Progenitor cell of endocrine pancreas (in vitro differentiated cells): Measurements from ENCODE around the gene TNFRSF1B. TPM values are rescaled to one million over a fixed set of nuclear protein-coding genes. Genes with fewer than 3 reads are reported as not detected.

Experiments
- DNase-seq: peaks from one replicate; pipeline ENCODE4 v3.0.0; 2021; ENCODE audit warnings: low spot score; ENCODE audit not compliant: unreplicated experiment
- H3K27ac Mint-ChIP-seq: 2 replicates; pipeline ENCODE4 v1.8.0; 2021; ENCODE audit warnings: mild to moderate bottlenecking, moderate library complexity, mixed read lengths
- H3K27me3 Mint-ChIP-seq: 2 replicates; pipeline ENCODE4 v1.8.0; 2021; ENCODE audit warnings: mixed read lengths
- H3K36me3 Mint-ChIP-seq: 2 replicates; pipeline ENCODE4 v1.8.0; 2022; ENCODE audit warnings: mixed read lengths; ENCODE audit not compliant: insufficient read depth
- H3K4me1 Mint-ChIP-seq: 2 replicates; pipeline ENCODE4 v1.8.0; 2021; ENCODE audit warnings: low read depth, mixed read lengths
- H3K4me3 Mint-ChIP-seq: 2 replicates; pipeline ENCODE4 v1.8.0; 2021; ENCODE audit warnings: low read depth, mild to moderate bottlenecking, moderate library complexity, mixed read lengths
- H3K9me3 Mint-ChIP-seq: 2 replicates; pipeline ENCODE4 v1.8.0; 2021; ENCODE audit warnings: low read depth, mixed read lengths
- CTCF ChIP-seq: fragments of 200-600 bp; sonication (generic); IDR thresholded peaks from one replicate; pipeline ENCODE4 v1.5.0; 2021; ENCODE audit warnings: antibody characterized with exemption, mild to moderate bottlenecking; ENCODE audit not compliant: unreplicated experiment
- total RNA-seq: library from RNA; stranded (reverse); gene quantifications from 2 replicates; pipeline ENCODE4 v1.2.1, GENCODE V29; 2021

Gene TNFRSF1B
- total RNA-seq, 1 donor from 2014 or later = not detected

- peaks cover 3% of the 10 kb centered on the region for H3K4me1 Mint-ChIP-seq
- H3K36me3 Mint-ChIP-seq = no peaks in the 10 kb centered on the region
- no peak for DNase-seq
- H3K9me3 Mint-ChIP-seq = peaks cover 2% of the 10 kb centered on the region
- TF ChIP-seq CTCF = no peak
- peaks cover 6% of the 10 kb centered on the region for H3K27me3 Mint-ChIP-seq
- H3K27ac Mint-ChIP-seq = no peak overlapping the region
- no peak overlapping the region for H3K4me3 Mint-ChIP-seq
Observed at GRCh38 chr1:12145616-12146342, 21.0 kb upstream of the TNFRSF1B start.

GRCh38 chr1:12146343-12147112 is 20.3 kb upstream of the TNFRSF1B start:
- TF ChIP-seq CTCF = no peak
- Mint-ChIP-seq H3K27ac (no peak overlapping the region), H3K9me3 (peaks cover 2% of the 10 kb centered on the region)

DNA sequence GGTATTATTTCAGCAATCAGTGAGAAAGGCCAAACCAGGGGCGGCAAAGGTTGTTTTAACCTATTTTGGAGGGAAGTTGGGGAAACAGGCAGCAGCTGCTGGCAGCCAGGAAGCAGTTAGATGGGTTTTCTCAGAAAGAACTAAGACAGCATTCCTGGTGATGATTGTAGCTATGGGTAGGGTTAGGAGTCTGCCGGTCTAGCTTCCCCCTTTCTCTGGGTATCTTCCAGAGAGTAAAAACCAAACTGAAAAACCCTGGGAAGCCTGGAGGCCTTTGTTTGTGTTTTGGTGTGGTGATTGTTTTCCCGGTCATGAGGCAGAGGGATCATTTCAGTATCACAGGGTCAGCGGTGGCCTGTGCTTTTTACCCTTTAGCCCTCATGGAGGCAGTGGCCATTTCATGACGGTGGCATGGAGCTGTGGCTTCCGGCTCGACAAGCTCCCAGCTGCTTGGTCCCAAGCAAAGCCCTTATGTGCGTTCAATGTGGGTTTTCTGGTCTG is 19.5 kb upstream of the TNFRSF1B start:
- no peak overlapping the region for H3K4me3 Mint-ChIP-seq
- no peak for TF ChIP-seq CTCF
- H3K27me3 Mint-ChIP-seq = peaks cover 15% of the 10 kb centered on the region
- no peaks in the 10 kb centered on the region for H3K36me3 Mint-ChIP-seq
- peaks cover 2% of the 10 kb centered on the region for H3K9me3 Mint-ChIP-seq
- H3K27ac Mint-ChIP-seq = no peak overlapping the region
- H3K4me1 Mint-ChIP-seq = peaks cover 3% of the 10 kb centered on the region
- DNase-seq = no peak

More at GRCh38 chr1:12146343-12147112, 20.3 kb upstream of the TNFRSF1B start:
- Mint-ChIP-seq H3K27me3 (peaks cover 10% of the 10 kb centered on the region), H3K4me3 (no peak overlapping the region), H3K4me1 (peaks cover 3% of the 10 kb centered on the region), H3K36me3 (no peaks in the 10 kb centered on the region)
- DNase-seq = no peak

DNA sequence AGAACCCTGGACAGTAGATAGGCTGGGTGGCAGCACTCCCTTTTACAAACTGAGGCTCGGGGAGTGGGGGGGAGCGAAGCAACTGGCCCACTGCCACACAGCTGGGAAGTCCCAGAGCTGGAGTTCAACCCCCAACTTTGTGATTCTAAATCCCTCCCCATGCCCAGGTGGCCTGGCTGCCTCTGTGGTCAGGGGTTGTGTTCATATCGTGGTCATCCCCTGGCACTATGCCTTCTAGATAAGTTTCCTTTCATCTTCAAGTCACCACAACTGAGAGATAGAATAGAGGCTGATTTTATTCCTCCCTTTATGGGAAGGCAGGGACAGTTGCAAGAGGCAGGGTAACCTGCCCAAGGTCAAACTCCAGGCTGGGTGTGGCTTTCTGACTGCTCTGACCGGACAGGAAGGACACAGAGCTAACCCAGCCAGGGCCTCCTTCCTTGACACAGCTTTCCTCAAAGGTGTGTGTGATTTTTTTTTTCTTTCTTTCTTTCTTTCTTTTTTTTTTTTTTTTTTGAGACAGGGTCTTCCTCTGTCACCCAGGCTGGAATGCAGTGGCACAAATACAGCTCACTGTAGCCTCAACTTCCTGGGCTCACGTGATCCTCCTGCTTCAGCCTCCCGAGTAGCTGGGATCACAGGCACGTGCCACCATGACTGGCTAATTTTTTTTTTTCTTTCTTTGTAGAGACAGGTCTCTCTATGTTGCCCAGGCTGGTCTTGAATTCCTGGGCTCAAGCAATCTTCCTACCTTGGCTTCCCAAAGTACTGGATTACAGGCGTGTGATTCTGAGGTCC is 18.4 kb upstream of the TNFRSF1B start:
- Mint-ChIP-seq H3K36me3 (no peaks in the 10 kb centered on the region), H3K27ac (no peak overlapping the region), H3K4me1 (peaks cover 3% of the 10 kb centered on the region), H3K4me3 (no peak overlapping the region), H3K9me3 (peaks cover 2% of the 10 kb centered on the region), H3K27me3 (peaks cover 15% of the 10 kb centered on the region)
- TF ChIP-seq CTCF = no peak
- DNase-seq = no peak
